Choroid plexus epithelial cell (primary cell): Measurements from ENCODE around the gene TK2.

ENCODE experiments used
- DNase-seq: peaks from one replicate; pipeline ENCODE4 v3.0.0-alpha.2; 2010; ENCODE audit warnings: low read depth
- H3K4me3 ChIP-seq: 2 replicates; pipeline ENCODE4 v1.5.1; 2011; ENCODE audit warnings: low read depth, mild to moderate bottlenecking, control low read depth, low read length, moderate library complexity
- TF ChIP-seq, protein P1 (sequence below): conservative IDR thresholded peaks from 2 replicates; pipeline ENCODE4 v1.5.1; 2011; ENCODE audit warnings: low read depth, mild to moderate bottlenecking, control low read depth, inconsistent platforms, low read length, moderate library complexity

The TK2 gene

GRCh38 chr16:66495440-66495839 lies 54.5 kb downstream of the TK2 start:
- TF ChIP-seq, protein P1, sequence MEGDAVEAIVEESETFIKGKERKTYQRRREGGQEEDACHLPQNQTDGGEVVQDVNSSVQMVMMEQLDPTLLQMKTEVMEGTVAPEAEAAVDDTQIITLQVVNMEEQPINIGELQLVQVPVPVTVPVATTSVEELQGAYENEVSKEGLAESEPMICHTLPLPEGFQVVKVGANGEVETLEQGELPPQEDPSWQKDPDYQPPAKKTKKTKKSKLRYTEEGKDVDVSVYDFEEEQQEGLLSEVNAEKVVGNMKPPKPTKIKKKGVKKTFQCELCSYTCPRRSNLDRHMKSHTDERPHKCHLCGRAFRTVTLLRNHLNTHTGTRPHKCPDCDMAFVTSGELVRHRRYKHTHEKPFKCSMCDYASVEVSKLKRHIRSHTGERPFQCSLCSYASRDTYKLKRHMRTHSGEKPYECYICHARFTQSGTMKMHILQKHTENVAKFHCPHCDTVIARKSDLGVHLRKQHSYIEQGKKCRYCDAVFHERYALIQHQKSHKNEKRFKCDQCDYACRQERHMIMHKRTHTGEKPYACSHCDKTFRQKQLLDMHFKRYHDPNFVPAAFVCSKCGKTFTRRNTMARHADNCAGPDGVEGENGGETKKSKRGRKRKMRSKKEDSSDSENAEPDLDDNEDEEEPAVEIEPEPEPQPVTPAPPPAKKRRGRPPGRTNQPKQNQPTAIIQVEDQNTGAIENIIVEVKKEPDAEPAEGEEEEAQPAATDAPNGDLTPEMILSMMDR = no peak
- no peak overlapping the region for H3K4me3 ChIP-seq
- DNase-seq = no peak

- no peak overlapping the region for H3K4me3 ChIP-seq
- no peak for DNase-seq
- TF ChIP-seq, protein P1 = no peak
Measured at GRCh38 chr16:66494916-66495315, 55.0 kb downstream of the TK2 start.

DNA sequence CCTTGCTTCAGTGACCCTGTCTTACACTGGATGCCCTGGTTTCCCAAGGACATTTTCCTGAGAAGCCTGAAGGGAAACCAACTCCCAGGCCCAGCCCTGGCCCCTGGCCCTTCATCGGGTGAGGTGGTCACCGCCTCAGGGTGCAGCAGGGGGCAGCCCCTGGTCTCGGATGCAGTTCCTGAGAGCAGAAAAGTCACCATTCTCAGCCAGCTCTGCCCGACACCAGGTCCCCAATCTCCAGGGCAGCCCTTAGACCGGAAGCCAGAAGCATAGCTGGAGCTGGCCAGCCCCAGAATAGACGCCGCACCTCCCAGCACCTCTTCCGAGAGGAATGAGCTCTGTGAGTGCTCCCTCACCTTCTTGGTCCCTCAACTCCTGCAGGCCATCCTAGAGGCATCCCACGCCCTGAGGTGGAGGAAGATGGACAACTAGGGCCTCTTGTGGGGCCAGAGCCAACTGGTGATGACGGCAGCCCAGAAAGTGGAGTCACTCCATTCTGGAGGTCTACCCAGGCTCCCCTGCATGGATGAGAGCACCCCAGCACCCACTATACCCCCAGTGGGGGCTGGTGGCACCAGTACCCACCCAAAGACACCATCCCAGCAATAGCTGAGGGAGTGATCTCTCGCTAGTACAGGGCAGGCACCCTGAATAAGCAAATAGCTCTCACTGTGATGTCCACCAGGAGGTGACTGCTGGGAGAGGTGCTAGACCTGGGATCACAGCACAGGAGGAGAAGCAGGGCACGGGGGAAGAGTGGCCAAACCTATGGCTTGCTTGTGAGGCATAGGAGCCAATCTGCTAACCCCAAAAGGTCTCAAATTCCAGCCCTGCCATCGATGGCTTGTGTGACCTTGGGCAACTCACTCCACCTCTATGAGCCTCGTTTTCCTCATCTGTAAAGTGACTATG lies 56.2 kb downstream of the TK2 start:
- TF ChIP-seq, protein P1 = no peak
- no peak for DNase-seq
- no peak overlapping the region for H3K4me3 ChIP-seq

DNA sequence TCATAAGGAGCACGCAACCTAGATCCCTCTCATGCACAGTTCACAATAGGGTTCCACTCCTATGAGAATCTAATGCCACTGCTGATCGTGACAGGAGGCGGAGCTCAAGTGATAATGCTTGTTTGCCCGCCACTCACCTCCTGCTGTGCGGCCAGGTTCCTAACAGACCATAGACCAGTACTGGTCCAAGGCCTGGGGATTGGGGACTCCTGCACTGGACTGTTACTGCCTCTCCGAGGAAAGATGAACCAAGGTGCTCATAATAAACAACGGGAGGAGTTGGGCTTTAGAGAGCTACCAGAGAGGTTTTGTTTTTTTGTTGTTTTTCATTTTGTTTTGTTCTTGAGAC lies 58.2 kb downstream of the TK2 start:
- H3K4me3 ChIP-seq = no peak overlapping the region
- TF ChIP-seq, protein P1 = no peak
- no peak for DNase-seq

GRCh38 chr16:66490774-66491715 lies 58.9 kb downstream of the TK2 start:
- no peak for DNase-seq
- TF ChIP-seq, protein P1 = no peak

DNA sequence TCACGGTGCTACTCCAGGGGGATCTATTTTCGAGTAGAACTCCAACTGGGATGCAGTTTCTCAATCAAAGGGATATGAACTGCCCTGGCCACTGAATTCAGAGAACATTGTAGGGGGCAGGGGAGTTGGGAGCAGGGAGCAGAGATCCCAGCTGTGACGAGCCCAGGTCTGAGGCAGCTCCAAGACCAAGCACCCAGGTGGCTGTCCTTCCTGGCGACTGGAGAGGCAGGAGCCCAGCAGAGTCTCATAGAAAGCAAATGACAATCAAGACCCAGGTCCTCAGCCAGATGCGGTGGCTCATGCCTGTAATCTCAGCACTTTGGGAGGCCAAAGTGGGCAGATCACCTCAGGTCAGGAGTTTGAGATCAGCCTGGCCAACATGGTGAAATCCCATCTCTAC lies 60.1 kb downstream of the TK2 start:
- H3K4me3 ChIP-seq = no peak overlapping the region
- no peak for DNase-seq
- TF ChIP-seq, protein P1 = no peak

More at GRCh38 chr16:66490774-66491715, 58.9 kb downstream of the TK2 start:
- H3K4me3 ChIP-seq = no peak overlapping the region
